ENCODE measurements around the gene APOBR. TPM values are rescaled to one million over a fixed set of nuclear protein-coding genes. Genes with fewer than 3 reads are reported as not detected.

Gene APOBR
- total RNA-seq, 1 experiment from 2014 or later, result 0.05 TPM

DNA sequence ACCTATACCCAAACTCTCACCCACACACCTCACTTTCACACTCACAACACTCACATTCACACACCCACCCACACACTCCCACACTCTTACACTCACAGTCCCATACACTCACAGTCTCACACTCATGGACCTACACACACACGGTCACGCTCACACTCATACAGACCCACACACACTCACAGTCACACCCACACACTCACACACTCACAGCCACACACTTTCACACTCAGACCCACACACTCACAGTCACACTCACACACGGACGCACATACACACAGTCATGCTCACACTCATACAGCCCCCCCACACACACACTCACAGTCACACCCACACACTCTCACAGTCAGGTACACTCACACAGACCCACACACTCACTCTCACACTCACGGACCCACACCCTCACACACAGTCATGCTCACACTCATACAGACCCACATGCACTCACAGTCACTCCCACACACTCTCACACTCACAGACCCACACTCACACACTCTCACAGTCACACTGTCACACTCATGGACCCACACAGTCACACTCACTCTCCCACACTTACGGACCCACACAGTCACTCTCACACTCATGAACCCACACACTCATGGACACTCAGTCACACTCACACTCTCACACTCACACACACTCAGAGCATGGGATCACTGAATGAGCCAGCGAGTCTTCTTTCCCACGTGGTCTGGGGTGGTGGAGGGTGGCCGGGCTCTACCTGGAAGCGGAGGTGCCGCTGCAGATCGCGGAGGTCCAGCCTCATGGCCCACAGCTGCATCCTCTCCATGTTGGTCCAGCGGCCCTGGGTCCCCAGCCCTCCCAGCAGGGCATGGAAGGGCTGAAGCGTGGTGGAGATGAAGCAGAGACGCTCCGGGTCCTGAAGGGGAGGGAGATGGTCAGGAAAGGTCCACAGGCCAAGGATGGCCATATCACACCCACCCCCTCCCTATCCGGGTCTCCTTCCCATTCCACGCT lies 7.1 kb downstream of the APOBR start (continued):
- TF ChIP-seq, protein P1, sequence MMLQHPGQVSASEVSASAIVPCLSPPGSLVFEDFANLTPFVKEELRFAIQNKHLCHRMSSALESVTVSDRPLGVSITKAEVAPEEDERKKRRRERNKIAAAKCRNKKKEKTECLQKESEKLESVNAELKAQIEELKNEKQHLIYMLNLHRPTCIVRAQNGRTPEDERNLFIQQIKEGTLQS (IDR thresholded peaks at IDR 0.05), result no peak
- no peak for TF ChIP-seq JUND (IDR thresholded peaks at IDR 0.05)
- no peak for TF ChIP-seq EZH2phosphoT487 (IDR thresholded peaks at IDR 0.05; ENCODE audit: borderline replicate concordance)
- TF ChIP-seq, protein P2, sequence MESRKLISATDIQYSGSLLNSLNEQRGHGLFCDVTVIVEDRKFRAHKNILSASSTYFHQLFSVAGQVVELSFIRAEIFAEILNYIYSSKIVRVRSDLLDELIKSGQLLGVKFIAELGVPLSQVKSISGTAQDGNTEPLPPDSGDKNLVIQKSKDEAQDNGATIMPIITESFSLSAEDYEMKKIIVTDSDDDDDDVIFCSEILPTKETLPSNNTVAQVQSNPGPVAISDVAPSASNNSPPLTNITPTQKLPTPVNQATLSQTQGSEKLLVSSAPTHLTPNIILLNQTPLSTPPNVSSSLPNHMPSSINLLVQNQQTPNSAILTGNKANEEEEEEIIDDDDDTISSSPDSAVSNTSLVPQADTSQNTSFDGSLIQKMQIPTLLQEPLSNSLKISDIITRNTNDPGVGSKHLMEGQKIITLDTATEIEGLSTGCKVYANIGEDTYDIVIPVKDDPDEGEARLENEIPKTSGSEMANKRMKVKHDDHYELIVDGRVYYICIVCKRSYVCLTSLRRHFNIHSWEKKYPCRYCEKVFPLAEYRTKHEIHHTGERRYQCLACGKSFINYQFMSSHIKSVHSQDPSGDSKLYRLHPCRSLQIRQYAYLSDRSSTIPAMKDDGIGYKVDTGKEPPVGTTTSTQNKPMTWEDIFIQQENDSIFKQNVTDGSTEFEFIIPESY (IDR thresholded peaks at IDR 0.05; ENCODE audit: extremely low read depth, insufficient replicate concordance, low read length), result no peak
- TF ChIP-seq RAD21 (IDR thresholded peaks at IDR 0.05; ENCODE audit: low read depth), result no peak
- TF ChIP-seq ZNF274 (IDR thresholded peaks at IDR 0.05; ENCODE audit: low read depth, low read length), result no peak
- TF ChIP-seq CEBPB (IDR thresholded peaks at IDR 0.05; ENCODE audit: low read depth), result no peak
- no peak for TF ChIP-seq FOSL1 (IDR thresholded peaks at IDR 0.05; ENCODE audit: low read depth)

DNA sequence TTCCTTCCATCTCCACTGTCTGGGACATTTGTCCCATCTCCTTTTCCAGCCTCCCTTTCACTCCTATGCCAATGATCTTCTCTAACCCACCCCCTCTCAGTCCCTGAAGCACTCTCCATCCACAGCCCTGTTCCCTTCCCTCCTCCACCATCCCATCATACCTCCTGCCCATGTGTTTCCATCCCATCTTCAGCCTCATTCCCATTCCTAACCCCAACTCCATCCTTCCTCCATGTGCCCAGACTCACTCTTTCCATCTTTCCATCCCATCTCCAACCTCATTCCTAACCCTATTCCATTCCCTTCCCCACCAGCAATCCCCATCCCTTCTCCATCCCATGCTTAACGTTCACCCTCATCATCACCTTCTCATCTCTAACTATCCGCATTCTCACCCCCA lies 7.8 kb downstream of the APOBR start:
- Histone ChIP-seq H3K4me2 (ENCODE audit: low read length) (no peak overlapping the region), H3K36me3 (ENCODE audit: control insufficient read depth in 1 of 2, insufficient read depth in 2 of 2, low read length in 2 of 2) (no peaks in the 10 kb centered on the region), H3K4me1 (ENCODE audit: control insufficient read depth in 1 of 2, insufficient read depth in 2 of 2, low read length in 2 of 2) (peaks cover 18 to 23% of the 10 kb centered on the region in 2 experiments), H3K9ac (ENCODE audit: low read length) (no peak overlapping the region), H3K9me2 (ENCODE audit: insufficient read depth) (no peaks in the 10 kb centered on the region), H3K79me2 (ENCODE audit: insufficient read depth, low read length) (no peaks in the 10 kb centered on the region), H3K4me3 (replicated peaks in 1 of 2; ENCODE audit: low read depth in 1 of 2, low read length in 2 of 2) (no peak overlapping the region), H2AFZ (ENCODE audit: low read depth, low read length, poor library complexity, severe bottlenecking) (no peak overlapping the region), H3K9me3 (ENCODE audit: control insufficient read depth in 1 of 2, insufficient read depth in 1 of 2, low read depth in 1 of 2, low read length in 2 of 2) (no peaks in the 10 kb centered on the region), H3K27ac (ENCODE audit: low read depth, low read length) (no peak overlapping the region), H3K27me3 (ENCODE audit: insufficient read depth, low read length) (no peaks in the 10 kb centered on the region), H4K20me1 (ENCODE audit: insufficient read depth) (no peaks in the 10 kb centered on the region)
- BruUV-seq (replicated peaks), result no TSS peak
- ChIA-PET CTCF (no interaction called here), POLR2A (no interaction called here), RAD21 (ENCODE audit: low non-redundant PET in 1 of 2, low total read pairs in 2 of 2, uncharacterized antibody in 2 of 2, unreplicated experiment in 2 of 2) (no interaction called here)
- intact Hi-C loops (cut with micrococcal nuclease), result no loop called here
- no peak for TF ChIP-seq JUND (IDR thresholded peaks at IDR 0.05)
- TF ChIP-seq RAD21 (IDR thresholded peaks at IDR 0.05; ENCODE audit: low read depth), result no peak
- no peak for TF ChIP-seq CEBPB (IDR thresholded peaks at IDR 0.05; ENCODE audit: low read depth)
- ATAC-seq, result no peak
- no peak for DNase-seq (ENCODE audit: low read depth, low spot score)
